Skeletal muscle satellite cell (primary cell): ENCODE measurements around the gene METAP1D.
"Not testable (repeated sequence)": the region's sequence is repeated elsewhere in the genome, so short reads cannot be mapped to it uniquely, and the experiment has no call there.

Source experiments
- H3K27me3 ChIP-seq: 2 replicates; pipeline ENCODE4 v1.7.0; 2013; ENCODE audit warnings: low read length; ENCODE audit not compliant: control insufficient read depth, insufficient read depth
- H3K36me3 ChIP-seq: 2 replicates; pipeline ENCODE4 v1.7.0; 2013; ENCODE audit warnings: mild to moderate bottlenecking, control low read depth, low read length; ENCODE audit not compliant: insufficient read depth
- H3K4me1 ChIP-seq: 2 replicates; pipeline ENCODE4 v1.7.0; 2013; ENCODE audit warnings: low read length; ENCODE audit not compliant: control insufficient read depth, insufficient read depth
- H3K4me2 ChIP-seq: 2 replicates; pipeline ENCODE4 v1.7.0; 2013; ENCODE audit warnings: mild to moderate bottlenecking, low read length
- H3K4me3 ChIP-seq: 2 replicates; pipeline ENCODE4 v1.7.0; 2013; ENCODE audit warnings: low read length
- H3K9ac ChIP-seq: 2 replicates; pipeline ENCODE4 v1.7.0; 2013; ENCODE audit warnings: mild to moderate bottlenecking, low read depth, low read length, moderate library complexity
- H3K9me3 ChIP-seq: replicated peaks from 2 replicates; pipeline ENCODE4 v1.7.0; 2013; ENCODE audit warnings: mild to moderate bottlenecking, control low read depth, low read length

The METAP1D gene

DNA sequence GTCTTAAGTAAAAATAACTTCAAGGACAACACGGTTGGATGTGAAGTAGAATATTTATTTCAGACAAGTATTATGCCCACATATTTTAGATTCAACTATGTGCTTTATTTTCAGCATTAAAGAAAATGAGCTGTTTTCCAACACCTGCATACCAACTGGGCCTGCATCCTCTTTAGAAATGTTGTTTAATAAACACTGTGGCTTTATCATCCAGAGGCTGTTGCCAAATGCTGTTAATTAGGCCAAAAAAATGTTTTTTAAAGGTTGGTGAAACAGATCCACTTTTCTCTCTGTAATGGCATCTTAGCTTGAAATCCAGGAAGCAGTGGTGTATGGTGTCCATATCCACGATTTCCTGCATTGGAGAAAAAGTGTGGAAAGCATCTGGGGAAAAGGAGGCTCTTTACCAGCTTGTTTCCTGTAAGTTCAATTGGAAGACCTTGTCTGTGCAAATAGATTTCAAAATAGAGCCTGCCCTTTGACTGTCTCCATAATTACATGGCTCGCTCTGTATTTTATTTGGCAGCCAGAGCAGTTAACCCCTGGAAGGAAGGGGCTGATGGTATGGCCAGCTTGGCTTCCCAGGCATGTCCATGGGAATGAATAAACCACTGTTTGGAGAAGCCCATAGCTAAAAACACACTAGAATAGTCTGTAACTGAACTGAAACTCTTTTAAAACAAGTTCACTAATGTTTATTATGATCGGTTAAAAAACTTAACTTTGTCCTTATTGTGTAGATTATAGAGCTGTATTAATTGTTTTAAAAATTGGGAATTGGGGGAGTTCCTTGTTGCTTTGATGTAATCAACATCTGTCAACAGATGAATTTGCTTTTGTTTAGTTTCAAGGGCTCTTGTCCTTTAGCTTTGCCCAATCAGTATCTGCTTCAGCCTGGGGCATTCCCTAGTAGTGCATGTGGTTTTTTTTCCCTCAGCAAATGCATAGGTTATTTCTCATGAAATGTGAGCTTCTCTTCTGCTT lies 52.5 kb downstream of the METAP1D start:
- Histone ChIP-seq H3K4me3 (no peak overlapping the region), H3K9me3 (no peaks in the 10 kb centered on the region), H3K36me3 (no peaks in the 10 kb centered on the region)

DNA sequence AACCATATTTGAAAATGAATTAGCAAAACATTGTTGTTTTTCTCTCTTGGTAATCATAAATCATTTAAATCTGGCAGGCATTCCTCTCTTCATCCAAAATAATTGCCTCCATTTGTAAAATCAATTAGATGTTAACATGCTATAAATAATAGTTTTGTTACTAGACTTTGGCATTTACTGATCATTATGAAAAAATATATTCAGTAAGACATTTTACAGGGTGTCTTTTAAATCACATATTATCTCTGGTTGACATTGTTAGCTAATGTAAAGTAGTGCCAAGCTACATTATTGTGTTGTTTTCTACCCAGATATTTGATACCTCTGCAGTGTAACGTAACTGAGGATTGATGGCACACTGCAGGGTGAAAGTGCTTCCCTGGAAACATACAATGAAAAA lies 53.7 kb downstream of the METAP1D start:
- Histone ChIP-seq H3K27me3 (no peaks in the 10 kb centered on the region), H3K4me2 (no peak overlapping the region), H3K9ac (no peak overlapping the region), H3K36me3 (no peaks in the 10 kb centered on the region), H3K4me3 (no peak overlapping the region), H3K4me1 (peaks cover 7% of the 10 kb centered on the region), H3K9me3 (no peaks in the 10 kb centered on the region)

More for the DNA sequence above, 52.5 kb downstream of the METAP1D start:
- H3K4me1 ChIP-seq, result peaks cover 7% of the 10 kb centered on the region
- H3K27me3 ChIP-seq, result no peaks in the 10 kb centered on the region
- no peak overlapping the region for H3K9ac ChIP-seq
- H3K4me2 ChIP-seq, result no peak overlapping the region

DNA sequence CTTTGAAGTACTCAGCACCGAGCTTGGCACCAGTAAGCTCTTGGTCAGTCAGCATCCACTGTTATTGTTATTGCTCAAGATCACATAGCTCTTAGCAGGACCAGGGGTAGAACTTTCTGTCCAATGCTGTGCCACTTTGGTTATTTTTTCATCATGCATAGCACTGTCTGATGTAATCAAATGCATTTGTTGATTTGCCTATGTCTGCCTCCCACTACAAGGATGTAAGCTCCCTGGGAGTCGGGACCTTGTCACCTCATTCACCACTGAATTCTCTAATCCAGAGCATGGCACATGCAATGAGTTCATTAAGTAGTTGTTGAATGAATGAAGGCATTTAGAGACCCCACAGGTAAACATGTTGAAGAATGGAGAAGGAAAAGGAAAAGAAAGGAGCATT lies 56.5 kb downstream of the METAP1D start:
- no peaks in the 10 kb centered on the region for H3K9me3 ChIP-seq
- H3K27me3 ChIP-seq, result no peaks in the 10 kb centered on the region
- H3K4me2 ChIP-seq, result no peak overlapping the region
- H3K4me3 ChIP-seq, result no peak overlapping the region
- no peak overlapping the region for H3K9ac ChIP-seq
- H3K4me1 ChIP-seq, result peaks cover 7% of the 10 kb centered on the region
- H3K36me3 ChIP-seq, result no peaks in the 10 kb centered on the region

DNA sequence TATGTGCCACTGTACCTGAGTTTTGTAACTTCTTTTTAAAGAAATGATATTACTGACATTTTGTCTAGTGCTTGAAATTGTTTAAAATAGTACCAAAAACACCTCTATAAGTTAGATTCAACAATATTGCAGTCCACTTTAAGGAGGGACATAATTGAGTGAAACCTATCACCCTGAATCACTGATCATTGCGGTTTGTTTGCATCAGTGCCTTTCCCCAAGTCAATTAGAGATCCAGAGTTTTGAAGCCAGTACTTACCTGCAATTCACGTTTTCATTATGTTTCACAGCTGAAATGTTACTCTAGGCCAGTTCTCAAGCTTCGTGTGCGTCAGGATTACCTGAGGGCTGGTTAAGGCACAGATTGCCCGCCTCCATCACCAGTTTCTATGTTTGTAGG lies 58.9 kb downstream of the METAP1D start:
- Histone ChIP-seq H3K4me3 (no peak overlapping the region), H3K4me1 (no peaks in the 10 kb centered on the region), H3K27me3 (no peaks in the 10 kb centered on the region), H3K36me3 (no peaks in the 10 kb centered on the region), H3K4me2 (no peak overlapping the region), H3K9ac (no peak overlapping the region), H3K9me3 (no peaks in the 10 kb centered on the region)

DNA sequence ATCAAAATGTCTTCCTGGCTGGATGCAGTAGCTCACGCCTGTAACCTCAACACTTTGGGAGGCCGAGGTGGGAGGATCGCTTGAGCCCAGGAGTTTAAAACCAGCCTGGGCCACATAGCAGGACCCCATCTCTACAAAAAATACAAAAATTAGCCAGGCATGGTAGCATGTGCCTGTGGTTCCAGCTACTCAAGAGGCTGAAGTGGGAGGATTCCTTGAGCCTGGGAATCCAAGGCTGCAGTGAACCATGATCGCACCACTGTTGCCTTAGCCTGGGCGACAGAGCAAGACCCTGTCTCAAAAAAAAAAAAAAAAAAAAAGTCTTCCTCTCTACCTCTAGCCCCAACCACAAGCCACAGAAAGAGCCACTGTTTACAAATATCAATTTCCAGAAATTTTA lies 60.4 kb downstream of the METAP1D start:
- H3K9ac ChIP-seq, H3K4me2 ChIP-seq, H3K27me3 ChIP-seq, H3K9me3 ChIP-seq, H3K4me3 ChIP-seq, H3K4me1 ChIP-seq, H3K36me3 ChIP-seq: not testable (repeated sequence)

DNA sequence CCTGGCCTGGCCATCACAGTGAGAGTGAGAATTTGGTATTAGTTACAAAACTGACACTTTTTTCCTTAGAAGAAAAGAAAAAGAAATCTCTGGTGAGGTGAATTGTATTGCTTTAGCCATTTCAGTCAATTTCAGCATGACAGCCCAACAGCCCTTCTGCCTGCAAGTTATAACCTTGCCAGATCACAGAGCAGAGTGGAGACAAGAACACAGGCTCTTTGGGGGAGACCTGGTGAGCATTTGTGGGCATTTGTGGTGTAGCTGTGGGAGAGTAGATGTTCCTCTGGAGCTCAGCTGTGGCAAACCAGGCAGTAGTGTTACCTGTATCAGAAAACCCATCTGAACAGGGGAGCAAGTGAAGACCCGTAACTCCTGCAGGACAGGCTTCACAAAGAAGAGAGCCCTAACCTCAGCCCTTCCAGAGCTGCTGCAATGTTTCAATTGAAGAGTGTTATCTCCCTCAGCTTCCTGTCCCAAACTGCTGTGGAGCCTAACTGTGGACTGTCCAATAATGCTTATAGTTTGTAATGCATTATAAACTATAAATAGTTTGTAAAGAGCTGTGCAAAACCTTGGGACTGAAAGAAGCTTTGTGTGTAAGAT lies 62.8 kb downstream of the METAP1D start:
- Histone ChIP-seq H3K9ac (no peak overlapping the region), H3K4me1 (no peaks in the 10 kb centered on the region), H3K27me3 (no peaks in the 10 kb centered on the region), H3K4me2 (no peak overlapping the region), H3K9me3 (no peaks in the 10 kb centered on the region), H3K4me3 (no peak overlapping the region), H3K36me3 (no peaks in the 10 kb centered on the region)

DNA sequence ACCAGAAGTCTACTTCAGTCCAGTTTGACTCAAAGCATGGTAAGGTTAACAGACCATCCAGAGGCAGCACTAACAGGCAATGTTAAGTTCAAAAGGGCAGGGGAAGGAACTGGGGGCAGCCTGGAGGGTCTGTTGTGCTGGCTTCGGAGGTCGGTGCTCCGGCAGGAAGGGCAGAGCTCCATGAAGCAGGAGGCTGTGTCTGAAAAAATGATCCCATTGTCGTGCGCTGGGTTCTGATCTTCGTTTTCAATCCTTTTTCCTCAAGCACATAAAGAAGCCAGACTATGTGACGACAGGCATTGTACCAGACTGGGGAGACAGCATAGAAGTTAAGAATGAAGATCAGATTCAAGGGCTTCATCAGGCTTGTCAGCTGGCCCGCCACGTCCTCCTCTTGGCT lies 63.7 kb downstream of the METAP1D start:
- H3K9me3 ChIP-seq, result no peaks in the 10 kb centered on the region
- H3K4me1 ChIP-seq, result no peaks in the 10 kb centered on the region
- no peak overlapping the region for H3K4me3 ChIP-seq
- H3K27me3 ChIP-seq, result no peaks in the 10 kb centered on the region
- H3K9ac ChIP-seq, result no peak overlapping the region
- no peaks in the 10 kb centered on the region for H3K36me3 ChIP-seq
- no peak overlapping the region for H3K4me2 ChIP-seq

DNA sequence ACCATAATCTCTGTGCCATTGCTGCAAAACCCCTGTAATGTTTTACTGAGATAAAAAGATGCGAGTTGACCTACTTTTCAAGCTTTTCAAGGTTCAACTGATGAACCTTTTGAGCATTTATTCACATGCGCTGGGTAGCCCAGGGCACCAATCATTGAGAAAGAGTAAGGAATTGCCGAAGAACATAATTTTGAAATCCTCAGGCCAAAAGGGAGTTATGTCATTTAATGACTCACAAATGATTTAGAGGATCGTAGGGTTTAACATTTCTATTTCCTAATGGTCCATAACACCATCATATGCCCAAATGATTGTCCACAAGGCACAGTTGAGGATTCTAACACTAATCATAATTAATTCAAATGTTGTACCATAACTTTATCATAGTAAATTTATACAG lies 65.4 kb downstream of the METAP1D start:
- Histone ChIP-seq H3K27me3 (no peaks in the 10 kb centered on the region), H3K4me2 (no peak overlapping the region), H3K4me1 (no peaks in the 10 kb centered on the region), H3K9me3 (no peaks in the 10 kb centered on the region), H3K9ac (no peak overlapping the region), H3K4me3 (no peak overlapping the region), H3K36me3 (no peaks in the 10 kb centered on the region)

DNA sequence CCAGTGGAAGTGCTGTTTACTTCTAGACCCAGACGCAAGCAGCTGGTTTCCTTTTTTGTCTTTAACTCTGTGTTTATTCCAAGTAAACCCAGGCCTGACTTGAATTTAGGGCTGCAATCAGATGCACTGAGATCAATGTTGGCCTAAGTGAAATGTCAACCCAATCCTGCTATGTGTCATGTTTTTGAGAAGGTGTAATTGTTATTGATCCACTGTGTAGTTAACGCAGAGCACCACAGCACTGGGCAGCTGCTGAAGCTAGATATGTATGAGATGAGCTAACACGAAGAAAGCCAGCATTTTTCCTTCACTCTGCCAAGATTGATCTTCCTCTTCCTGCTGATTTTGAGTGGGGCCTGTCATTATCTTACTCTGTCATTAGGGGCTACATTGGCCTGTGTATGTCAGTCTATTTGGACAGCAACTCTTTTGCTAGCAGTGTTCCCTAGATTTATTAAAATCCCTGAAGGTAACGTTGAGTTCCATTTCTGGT lies 66.7 kb downstream of the METAP1D start:
- H3K4me1 ChIP-seq, result no peaks in the 10 kb centered on the region
- no peaks in the 10 kb centered on the region for H3K9me3 ChIP-seq
- no peak overlapping the region for H3K9ac ChIP-seq
- no peak overlapping the region for H3K4me2 ChIP-seq
- H3K36me3 ChIP-seq, result no peaks in the 10 kb centered on the region
- H3K27me3 ChIP-seq, result no peaks in the 10 kb centered on the region
- H3K4me3 ChIP-seq, result no peak overlapping the region

DNA sequence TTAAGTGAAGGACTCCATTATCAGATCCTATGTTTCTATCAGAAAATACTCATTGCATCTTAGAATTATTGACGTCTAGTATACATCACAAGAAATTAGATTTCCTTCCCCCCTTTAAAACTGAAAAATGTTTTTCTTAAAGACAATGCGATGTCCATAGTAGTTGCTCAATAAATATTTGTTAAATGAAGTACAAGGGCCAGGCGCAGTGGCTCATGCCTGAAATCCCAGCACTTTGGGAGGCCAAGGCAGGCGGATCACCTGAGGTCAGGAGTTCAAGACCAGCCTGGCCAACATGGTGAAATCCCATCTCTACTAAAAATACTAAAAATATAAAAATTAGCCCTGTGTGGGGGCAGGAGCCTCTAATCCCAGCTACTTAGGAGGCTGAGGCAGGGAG lies 68.2 kb downstream of the METAP1D start:
- H3K4me2 ChIP-seq, H3K9ac ChIP-seq, H3K4me1 ChIP-seq, H3K27me3 ChIP-seq, H3K9me3 ChIP-seq, H3K36me3 ChIP-seq, H3K4me3 ChIP-seq: not testable (repeated sequence)

DNA sequence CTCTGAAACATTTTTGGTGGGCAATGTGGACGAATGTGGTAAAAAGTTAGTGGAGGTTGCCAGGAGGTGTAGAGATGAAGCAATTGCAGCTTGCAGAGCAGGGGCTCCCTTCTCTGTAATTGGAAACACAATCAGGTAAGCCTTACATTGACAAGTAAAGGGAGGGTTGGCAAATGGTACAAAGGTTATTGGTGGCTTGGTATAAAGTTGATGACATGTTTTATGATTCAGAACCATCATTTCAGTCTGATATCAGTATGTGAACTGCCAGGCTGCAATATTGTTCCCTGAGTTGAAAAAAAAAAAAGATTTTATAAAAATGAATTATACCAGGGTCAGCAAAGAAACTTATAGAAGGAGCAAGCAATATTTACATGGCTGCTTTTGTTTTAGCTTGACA lies 71.2 kb downstream of the METAP1D start:
- Histone ChIP-seq H3K4me1 (no peaks in the 10 kb centered on the region), H3K9ac (no peak overlapping the region), H3K27me3 (no peaks in the 10 kb centered on the region), H3K36me3 (no peaks in the 10 kb centered on the region), H3K4me2 (no peak overlapping the region), H3K9me3 (no peaks in the 10 kb centered on the region), H3K4me3 (no peak overlapping the region)

DNA sequence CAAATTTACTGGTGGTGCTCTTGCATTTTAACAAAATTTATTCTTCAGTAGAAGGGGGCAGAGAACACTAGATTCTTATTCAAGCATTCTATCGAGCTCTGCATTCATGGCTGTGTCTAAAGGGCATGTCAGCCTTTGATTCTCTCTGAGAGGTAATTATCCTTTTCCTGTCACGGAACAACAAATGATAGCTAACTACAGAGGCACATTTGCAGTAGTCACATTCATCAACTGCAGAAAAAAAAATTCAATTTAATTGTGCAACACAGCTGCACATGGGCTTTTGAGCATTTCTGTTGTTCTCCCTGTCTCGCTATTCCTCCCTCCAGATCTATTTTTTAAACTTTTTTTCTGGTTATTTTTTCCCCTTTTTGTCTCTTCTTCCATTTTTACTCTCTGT lies 72.5 kb downstream of the METAP1D start:
- no peak overlapping the region for H3K4me2 ChIP-seq
- no peaks in the 10 kb centered on the region for H3K27me3 ChIP-seq
- no peak overlapping the region for H3K4me3 ChIP-seq
- H3K9me3 ChIP-seq, result no peaks in the 10 kb centered on the region
- H3K36me3 ChIP-seq, result no peaks in the 10 kb centered on the region
- no peaks in the 10 kb centered on the region for H3K4me1 ChIP-seq
- no peak overlapping the region for H3K9ac ChIP-seq
